HG03064 (cell line): ENCODE results near the gene SNTG2.

Experiments
- ATAC-seq: cut with Tn5 transposase; IDR thresholded peaks from one replicate; pipeline ENCODE4 v1.9.1; 2021; ENCODE audit warnings: low read depth; ENCODE audit not compliant: unreplicated experiment

Gene SNTG2

DNA sequence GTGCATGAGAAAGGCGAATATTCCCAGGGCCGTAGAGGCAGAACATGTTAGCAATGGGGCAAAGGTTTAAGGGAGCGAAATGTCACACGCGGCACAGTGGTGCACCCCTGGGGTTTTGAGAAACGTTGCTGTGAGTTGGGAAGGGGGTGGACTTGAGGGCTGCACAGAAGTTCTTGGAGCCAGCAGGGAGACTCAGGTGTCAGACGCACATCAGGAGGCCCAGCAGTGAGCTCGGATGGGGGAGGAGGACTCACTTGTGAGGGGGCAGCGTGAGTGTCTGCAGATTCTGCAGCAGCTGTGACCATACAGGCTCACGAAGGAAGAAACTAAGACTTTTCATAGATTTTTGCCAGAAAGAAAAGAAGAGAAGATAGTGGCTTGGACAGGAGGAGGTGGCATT is 218.2 kb downstream of the SNTG2 start:
- ATAC-seq = no peak

DNA sequence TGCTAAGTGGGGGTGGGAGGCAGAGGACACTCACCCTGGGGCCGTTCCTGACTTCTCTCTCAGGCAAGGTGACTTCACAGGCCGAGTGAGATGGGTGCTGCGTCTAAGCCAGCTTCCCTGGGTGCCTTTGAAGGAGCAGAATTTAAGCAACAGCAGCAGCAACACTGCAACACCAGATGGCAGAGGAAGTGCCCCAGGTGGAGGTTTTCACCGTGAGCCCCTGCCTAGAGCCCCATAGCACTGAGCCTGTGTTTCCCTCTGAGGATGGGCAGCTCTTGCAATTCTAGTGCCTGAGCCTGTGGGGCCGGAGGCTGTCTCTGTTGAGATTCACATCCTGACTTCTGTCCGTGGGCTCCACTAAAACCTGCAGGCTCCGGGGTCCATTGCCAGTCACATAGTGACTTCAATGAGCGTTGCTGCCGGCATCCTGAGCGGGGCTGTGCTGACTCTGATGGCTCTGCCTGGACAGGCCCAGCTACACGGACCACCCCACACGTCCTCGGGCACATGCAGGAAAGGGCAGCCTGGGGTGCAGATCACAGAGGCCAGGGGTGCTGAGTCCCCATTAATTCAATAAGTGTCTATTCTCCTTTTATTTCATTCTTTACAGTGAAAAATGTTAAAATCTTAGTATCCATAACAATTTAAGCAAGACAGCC is 218.8 kb downstream of the SNTG2 start:
- no peak for ATAC-seq

DNA sequence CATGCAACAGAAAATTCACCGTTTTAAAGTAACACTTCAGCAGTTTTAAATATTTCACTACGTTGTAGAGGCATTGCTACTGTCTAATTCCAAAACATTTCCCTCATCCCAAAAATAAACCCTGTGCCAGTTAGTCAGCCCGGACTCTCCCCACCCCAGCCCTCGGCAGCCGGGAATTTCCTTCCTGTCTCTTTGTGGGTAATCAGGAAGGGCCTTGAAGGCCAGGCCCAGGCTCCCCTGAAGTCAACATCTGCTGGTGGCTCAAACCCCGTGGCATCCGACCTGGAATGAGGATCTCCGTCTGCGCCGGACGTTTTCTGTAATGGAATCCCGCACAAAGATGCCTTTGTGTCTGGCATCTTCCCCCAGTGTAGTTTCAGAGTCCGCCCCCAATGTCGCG is 219.6 kb downstream of the SNTG2 start:
- no peak for ATAC-seq

- no peak for ATAC-seq
Observed at GRCh38 chr2:1170711-1171110, 220.1 kb downstream of the SNTG2 start.

- ATAC-seq = no peak
Observed at GRCh38 chr2:1173528-1173927, 222.9 kb downstream of the SNTG2 start.

DNA sequence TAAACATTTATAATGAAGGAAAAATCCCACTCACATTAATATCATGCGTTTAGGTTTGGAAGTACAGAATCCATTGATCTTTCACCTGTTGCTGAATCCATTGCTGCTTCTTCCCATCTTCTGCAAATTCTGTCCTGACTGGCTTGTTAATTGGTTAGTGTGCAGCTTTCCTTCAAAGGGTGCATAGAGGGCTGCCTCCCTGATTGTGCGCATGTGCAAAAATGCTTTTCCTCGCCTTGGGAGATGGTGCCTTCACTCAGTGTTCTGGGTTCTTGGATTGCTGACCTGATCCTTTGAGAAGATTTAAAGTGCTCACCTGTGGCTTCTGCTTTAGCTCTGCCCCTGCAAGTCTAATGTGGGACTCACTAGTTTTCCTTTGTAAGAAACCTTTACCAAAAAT is 231.2 kb downstream of the SNTG2 start:
- ATAC-seq = no peak

GRCh38 chr2:1183300-1183699 is 232.7 kb downstream of the SNTG2 start:
- ATAC-seq = no peak

DNA sequence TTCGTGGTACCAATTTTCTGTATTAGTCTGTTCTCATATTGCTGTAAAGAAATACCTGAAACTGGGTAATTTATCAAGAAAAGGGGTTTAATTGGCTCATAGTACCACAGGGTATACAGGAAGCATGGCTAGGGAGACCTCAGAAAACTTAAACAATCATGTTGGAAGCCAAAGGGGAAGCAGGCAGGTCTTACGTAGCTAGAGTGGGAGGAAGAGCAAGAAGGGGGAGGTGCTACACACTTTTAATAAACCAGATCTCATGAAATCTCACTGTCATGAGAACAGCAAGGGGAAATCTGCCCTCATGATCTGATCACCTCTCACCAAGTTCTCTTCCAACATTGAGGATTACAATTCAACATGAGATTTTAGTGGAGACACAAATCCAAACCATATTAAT is 235.8 kb downstream of the SNTG2 start:
- ATAC-seq = no peak

- no peak for ATAC-seq
Observed at GRCh38 chr2:1187189-1187588, 236.5 kb downstream of the SNTG2 start.

DNA sequence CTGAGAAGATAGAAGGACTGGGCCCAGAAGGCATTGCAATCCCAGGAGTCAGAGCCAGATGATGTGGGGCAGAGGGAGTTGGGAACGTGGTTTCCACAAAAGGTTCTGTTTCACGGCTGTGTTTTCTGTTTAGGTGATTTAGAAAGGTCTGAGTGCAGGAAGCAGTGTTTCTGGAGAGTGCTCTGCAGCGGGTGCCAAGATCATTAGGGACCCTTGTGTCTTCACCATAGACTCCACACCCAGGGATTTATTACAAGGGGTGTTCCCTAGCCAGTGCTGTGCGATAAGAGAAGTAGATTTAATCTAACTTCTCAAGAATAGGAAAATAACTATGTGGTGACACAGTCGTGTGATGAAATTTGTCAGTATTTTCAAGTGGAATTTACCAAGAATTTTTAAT is 241.5 kb downstream of the SNTG2 start:
- ATAC-seq = no peak

DNA sequence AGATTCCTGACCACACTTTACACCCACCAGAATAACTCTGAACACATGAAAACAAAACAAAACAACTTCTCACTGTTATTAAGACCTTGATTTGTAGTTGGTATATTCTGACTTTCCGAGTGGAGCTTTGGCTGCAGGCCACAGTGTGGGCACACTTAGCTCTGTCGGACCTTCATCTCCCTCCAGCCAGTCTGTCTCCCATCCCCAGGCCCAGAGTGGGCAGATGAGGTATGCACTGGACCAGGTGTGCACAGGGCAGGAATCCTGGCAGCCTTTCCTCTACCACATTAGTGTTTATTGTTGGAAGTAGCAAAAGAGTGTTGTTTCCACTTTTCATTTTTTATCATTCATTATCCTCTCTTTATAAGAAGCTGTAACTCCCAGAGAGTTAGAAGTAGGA is 243.2 kb downstream of the SNTG2 start:
- no peak for ATAC-seq

DNA sequence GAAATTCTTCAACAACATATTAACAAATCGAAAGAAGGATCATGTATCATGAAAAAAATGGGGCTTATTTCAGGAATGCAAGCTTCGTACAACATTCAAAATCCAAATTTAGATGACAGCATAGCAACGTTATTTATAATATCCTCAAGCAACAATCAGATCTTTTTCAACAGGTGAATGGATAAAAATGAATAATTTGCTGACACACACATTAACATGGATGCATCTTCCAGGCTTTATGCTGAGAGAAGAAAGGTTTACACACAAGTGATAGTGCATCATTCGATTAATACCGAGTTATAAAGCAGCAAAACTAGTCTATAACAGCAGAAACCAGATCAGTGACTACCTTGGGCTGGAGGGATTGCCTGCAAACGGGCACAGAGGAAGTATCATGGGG is 253.1 kb downstream of the SNTG2 start:
- ATAC-seq = no peak

GRCh38 chr2:1205853-1206252 is 255.2 kb downstream of the SNTG2 start:
- no peak for ATAC-seq

GRCh38 chr2:1207962-1208510 is 257.4 kb downstream of the SNTG2 start:
- no peak for ATAC-seq

DNA sequence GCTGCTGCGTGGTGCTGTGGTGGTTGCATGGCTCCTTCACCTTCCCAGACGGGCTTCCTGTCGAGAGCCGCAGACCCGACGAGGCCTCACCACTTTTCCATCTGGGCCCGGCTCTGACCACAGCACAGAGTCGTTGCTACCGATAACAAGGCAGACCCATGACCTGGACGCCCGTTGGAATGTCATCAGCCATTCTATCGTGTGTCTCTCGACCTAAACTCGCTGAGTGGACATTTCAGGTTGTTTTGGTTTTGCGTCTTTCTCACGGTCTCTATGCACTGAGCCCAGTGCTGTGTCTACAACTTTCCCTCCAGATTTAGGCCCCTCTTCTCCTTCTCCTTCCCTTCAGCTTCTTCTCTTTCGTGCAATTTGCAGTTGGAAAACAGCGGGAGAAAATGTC is 257.9 kb downstream of the SNTG2 start:
- no peak for ATAC-seq

DNA sequence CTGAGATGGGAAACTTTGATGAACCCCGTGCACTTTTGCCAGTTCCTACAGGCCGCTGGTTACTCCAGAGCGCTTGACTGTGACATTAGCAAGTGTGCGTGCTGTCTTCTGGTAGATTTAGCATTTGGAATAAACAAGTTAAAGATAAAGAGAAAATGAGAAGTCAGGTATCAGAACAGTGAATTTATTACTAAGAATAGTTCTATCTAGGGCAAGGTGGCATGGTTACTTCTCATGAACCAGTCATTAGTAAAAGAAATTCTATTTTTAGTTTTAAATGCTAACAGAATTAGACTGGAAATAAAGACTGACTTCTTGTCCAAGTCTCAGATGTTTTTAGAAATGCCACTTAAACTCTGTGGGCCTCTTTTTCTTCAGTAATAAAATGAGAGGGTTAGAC is 258.6 kb downstream of the SNTG2 start:
- no peak for ATAC-seq

- no peak for ATAC-seq
Observed at GRCh38 chr2:1209761-1210160, 259.1 kb downstream of the SNTG2 start.

GRCh38 chr2:1210352-1210751 is 259.7 kb downstream of the SNTG2 start:
- no peak for ATAC-seq

DNA sequence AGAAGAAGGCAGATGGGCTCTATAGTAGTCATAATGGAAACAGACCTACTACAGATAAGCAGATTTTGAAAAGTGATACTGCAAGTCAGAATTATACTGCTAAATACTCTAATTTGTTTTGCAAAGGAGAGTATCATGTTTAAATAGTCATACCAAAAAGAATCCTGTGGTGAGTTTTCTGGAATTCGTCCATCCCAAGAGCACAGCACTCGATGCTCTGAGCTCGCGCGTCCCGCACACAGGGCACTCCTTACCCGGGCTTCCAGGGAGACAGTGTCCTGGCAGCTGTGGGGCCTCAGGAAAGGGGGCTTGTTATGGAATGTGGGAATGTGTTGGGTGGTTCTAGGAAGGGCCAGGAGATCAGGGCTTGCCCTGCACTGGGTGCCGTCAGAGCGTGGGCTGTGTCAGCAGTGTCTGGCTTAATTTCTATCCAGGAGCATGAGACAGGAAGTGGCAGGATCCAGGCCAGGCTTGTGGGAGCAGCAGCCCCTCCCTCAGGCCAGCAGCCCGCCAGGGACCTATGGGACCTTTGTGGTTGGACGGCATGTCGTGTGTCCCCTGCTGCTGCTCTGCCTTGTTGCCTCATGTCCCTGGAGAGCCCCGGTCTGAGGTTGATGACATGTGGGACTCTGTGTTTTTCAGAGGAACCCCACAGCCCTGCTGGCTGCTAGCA is 269.4 kb downstream of the SNTG2 start:
- no peak for ATAC-seq

GRCh38 chr2:1222056-1222455 is 271.4 kb downstream of the SNTG2 start:
- ATAC-seq = no peak

DNA sequence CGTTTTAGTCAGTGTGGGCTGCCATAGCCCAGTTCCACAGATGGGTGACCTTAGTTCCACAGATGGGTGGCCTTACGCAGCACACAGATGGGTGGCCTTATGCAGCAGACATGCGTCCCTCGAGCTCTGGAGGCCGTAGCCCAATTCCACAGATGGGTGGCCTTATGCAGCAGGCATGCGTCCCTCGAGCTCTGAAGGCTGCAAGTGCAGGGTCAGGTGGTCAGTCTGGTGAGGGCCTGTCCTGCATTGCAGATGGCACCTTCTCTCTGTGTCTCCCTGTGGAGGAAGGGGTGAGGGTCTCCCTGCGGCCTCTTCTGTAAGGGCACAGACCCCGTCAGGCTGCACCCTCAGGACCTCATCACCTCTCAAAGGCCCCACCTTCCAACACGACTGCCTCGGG is 273.1 kb downstream of the SNTG2 start:
- no peak for ATAC-seq

- ATAC-seq = no peak
Observed at GRCh38 chr2:1224901-1225300, 274.3 kb downstream of the SNTG2 start.
